K562 (cell line): ENCODE measurements around the gene TPR. TPM values are rescaled to one million over a fixed set of nuclear protein-coding genes. Genes with fewer than 3 reads are reported as not detected.

ENCODE experiments used
- ATAC-seq: fragments of 200-7000 bp; cut with Tn5 transposase; 3 replicates; pipeline ENCODE4 v1.9.1; 2020; ENCODE audit warnings: moderate library complexity
- BruUV-seq: library from RNA; stranded (reverse); fragments of 400-500 nt; replicated peaks from 2 replicates; lab custom pipeline; 2021; lab: Mats Ljungman, UMichigan
- CTCF ChIA-PET: fragments of 300-600 bp; formaldehyde crosslinking; extraction: SDS; loops from one replicate; lab custom pipeline; 2021; ENCODE audit warnings: low intra/inter-chr PET ratio; lab: Yijun Ruan, JAX
- POLR2A ChIA-PET: fragments of 300-600, 350-650 bp; sonication (Branson Sonifier 250); formaldehyde crosslinking; extraction: SDS; loops from one replicate; lab custom pipeline; 2021; ENCODE audit warnings: antibody characterized with exemption, inconsistent platforms; lab: Yijun Ruan, JAX
- DNase-seq, 4 experiments: peaks; one replicate each; pipeline versions ENCODE4 v3.0.0 to v3.0.0-alpha.2; 2011 to 2018; ENCODE audit warnings: low spot score in 3 of 4, mixed read lengths in 3 of 4; ENCODE audit errors: extremely low read depth in 1 of 4
- FAIRE-seq: peaks from 2 replicates; lab custom pipeline; 2011; peaks lifted over from hg19 to GRCh38; lab: Jason Lieb, UNC
- H2AFZ ChIP-seq: 2 replicates; pipeline ENCODE4 v1.6.0; 2011; ENCODE audit warnings: low read depth, low read length, control low read depth, inconsistent platforms
- H3K27ac ChIP-seq: fragments of 200-600 bp; 3 replicates; pipeline ENCODE4 v1.8.0; 2011; ENCODE audit warnings: low read depth, mild to moderate bottlenecking, control low read depth, inconsistent platforms, low read length, moderate library complexity, mixed read lengths; ENCODE audit errors: extremely low read depth
- H3K27me3 ChIP-seq, 2 experiments: fragments of 300-600 bp in 1 of 2; 2 replicates in 1 of 2; 3 replicates in 1 of 2; pipeline versions ENCODE4 v1.6.0 to v1.8.0; 2011; ENCODE audit warnings: inconsistent platforms in 2 of 2, low read length in 2 of 2, mild to moderate bottlenecking in 1 of 2, mixed read lengths in 1 of 2, moderate library complexity in 1 of 2; ENCODE audit not compliant: control insufficient read depth in 2 of 2, insufficient read depth in 2 of 2
- H3K36me3 ChIP-seq: fragments of 300-600 bp; 3 replicates; pipeline ENCODE4 v1.8.0; 2011; ENCODE audit warnings: mild to moderate bottlenecking, low read length, inconsistent platforms; ENCODE audit not compliant: control insufficient read depth, insufficient read depth
- H3K4me1 ChIP-seq, 2 experiments: fragments of 200-600 bp in 1 of 2; replicated peaks in 1 of 2; 2 replicates in 1 of 2; 3 replicates in 1 of 2; pipeline versions ENCODE4 v1.5.1 to v1.8.0; 2011; ENCODE audit warnings: inconsistent platforms in 2 of 2, low read length in 2 of 2, mild to moderate bottlenecking in 1 of 2, mixed read lengths in 1 of 2, moderate library complexity in 1 of 2; ENCODE audit not compliant: control insufficient read depth in 2 of 2, insufficient read depth in 2 of 2
- H3K4me2 ChIP-seq: 2 replicates; pipeline ENCODE4 v1.6.1; 2011; ENCODE audit warnings: low read length, control low read depth, inconsistent platforms, mixed read lengths; ENCODE audit not compliant: insufficient read depth
- H3K4me3 ChIP-seq: fragments of 200-600 bp; sonication (generic), shearing (Covaris generic); 2 replicates; pipeline ENCODE4 v1.5.1; 2016; ENCODE audit warnings: control low read depth, inconsistent platforms
- H3K79me2 ChIP-seq: fragments of 200-600 bp; 3 replicates; pipeline ENCODE4 v1.8.0; 2011; ENCODE audit warnings: low read length, inconsistent platforms; ENCODE audit not compliant: control insufficient read depth, insufficient read depth
- H3K9ac ChIP-seq, 2 experiments: 2 replicates each; pipeline versions ENCODE4 v1.6.0 to v1.6.1; 2011; ENCODE audit warnings: low read depth in 2 of 2, low read length in 2 of 2, control low read depth in 1 of 2, inconsistent platforms in 1 of 2, mild to moderate bottlenecking in 1 of 2, mixed read lengths in 1 of 2; ENCODE audit not compliant: insufficient read depth in 1 of 2
- H3K9me1 ChIP-seq: one replicate; pipeline ENCODE4 v1.6.0; 2011; ENCODE audit warnings: inconsistent platforms, mild to moderate bottlenecking, low read length, moderate library complexity; ENCODE audit not compliant: control insufficient read depth, insufficient read depth
- H3K9me3 ChIP-seq: replicated peaks from 2 replicates; pipeline ENCODE4 v1.5.1; 2011; ENCODE audit warnings: low read depth, low read length, inconsistent platforms; ENCODE audit not compliant: control insufficient read depth, insufficient read depth
- H4K20me1 ChIP-seq: replicated peaks from 2 replicates; pipeline ENCODE4 v1.6.1; 2011; ENCODE audit warnings: low read length, inconsistent platforms, mixed read lengths; ENCODE audit not compliant: control insufficient read depth, insufficient read depth
- CHCHD3 ChIP-seq: fragments of 250-450 bp; sonication (Bioruptor Pico); IDR thresholded peaks from 2 replicates; pipeline ENCODE4 v2.1.2; 2022; ENCODE audit warnings: mild to moderate bottlenecking
- GTF2A2 ChIP-seq: IDR thresholded peaks from 2 replicates; pipeline ENCODE4 v1.6.1; 2016; ENCODE audit warnings: mild to moderate bottlenecking, missing genetic modification characterization, missing compliant biosample characterization
- KAT2B ChIP-seq: IDR thresholded peaks from one replicate; pipeline ENCODE4 v1.6.1; 2012; ENCODE audit warnings: low read depth, mild to moderate bottlenecking, control low read depth, inconsistent platforms, low read length, moderate library complexity
- LEF1 ChIP-seq: fragments of 450-650 bp; IDR thresholded peaks from 2 replicates; pipeline ENCODE4 v1.6.1; 2016; ENCODE audit warnings: mild to moderate bottlenecking
- RFX1 ChIP-seq: fragments of 450-650 bp; IDR thresholded peaks from 2 replicates; pipeline ENCODE4 v1.6.1; 2016; ENCODE audit warnings: mild to moderate bottlenecking, moderate library complexity
- SMAD1 ChIP-seq: fragments of 150-350 bp; IDR thresholded peaks from 2 replicates; pipeline ENCODE4 v1.6.1; 2014; ENCODE audit warnings: low read length, low read depth; ENCODE audit not compliant: partially characterized antibody
- STAT5A ChIP-seq: IDR thresholded peaks from 2 replicates; pipeline ENCODE4 v1.6.1; 2012; ENCODE audit warnings: low read length, inconsistent platforms, borderline replicate concordance
- TBP ChIP-seq: optimal IDR thresholded peaks from 2 replicates; pipeline ENCODE3; 2011; ENCODE audit warnings: low read depth, low read length, improper control_type of control experiment
- ZBTB17 ChIP-seq: fragments of 450-650 bp; formaldehyde crosslinking; IDR thresholded peaks from 2 replicates; pipeline ENCODE4 v1.4.0; 2020; ENCODE audit warnings: mild to moderate bottlenecking
- ZNF274 ChIP-seq: IDR thresholded peaks from 2 replicates; pipeline ENCODE4 v1.6.1; 2011; ENCODE audit warnings: low read depth, mild to moderate bottlenecking, low read length, moderate library complexity, borderline replicate concordance
- ZNF41 ChIP-seq: fragments of 250-450 bp; sonication (Bioruptor Pico); conservative IDR thresholded peaks from 2 replicates; pipeline ENCODE4 v1.4.0; 2020; ENCODE audit warnings: mild to moderate bottlenecking
- ZNF76 ChIP-seq: fragments of 250-450 bp; sonication (Bioruptor Pico); IDR thresholded peaks from 2 replicates; pipeline ENCODE4 v1.4.0; 2020; ENCODE audit warnings: mild to moderate bottlenecking, moderate library complexity, borderline replicate concordance
- ZNF780A ChIP-seq: fragments of 250-450 bp; sonication (Bioruptor Pico); IDR thresholded peaks from 2 replicates; pipeline ENCODE4 v1.5.0; 2021; ENCODE audit warnings: mild to moderate bottlenecking
- ZNF79 ChIP-seq: fragments of 250-450 bp; sonication (Bioruptor Pico); IDR thresholded peaks from 2 replicates; pipeline ENCODE4 v1.4.0; 2020; ENCODE audit warnings: low read depth, mild to moderate bottlenecking, moderate library complexity
- in situ Hi-C: fragments of 300-500 bp; cut with MboI; formaldehyde crosslinking; loops from 4 replicates; pipeline ENCODE4 v1.15.0; 2018; ENCODE audit warnings: inconsistent platforms, mixed read lengths
- intact Hi-C: fragments of 100-400 bp; cut with micrococcal nuclease; formaldehyde crosslinking; loops from 2 replicates; pipeline ENCODE4 v1.14.2; 2022
- polyA plus RNA-seq, 8 experiments: library from polyadenylated mRNA; depleted of rRNA in 4 of 8; stranded (reverse) in 5 of 8; unstranded in 3 of 8; fragments of >200 nt; fragmentation: Nextera tagmentation in 2 of 8; fragmentation: Illumina TruSeq in 1 of 8; extraction: Ambion mirVana in 2 of 8; extraction: Trizol in 1 of 8; gene quantifications; 2 replicates each; pipeline versions ENCODE4 v1.2.1 to v1.2.3, GENCODE V29; 2011 to 2014; ENCODE audit warnings: inconsistent platforms in 1 of 8, missing spikeins in 1 of 8
- total RNA-seq, 7 experiments: library from RNA; depleted of rRNA in 6 of 7; stranded (reverse); fragments of >200 nt in 6 of 7; fragmentation: Illumina TruSeq in 2 of 7; extraction: Trizol in 2 of 7; gene quantifications; 2 replicates each; pipeline versions ENCODE4 v1.2.1 to v1.2.3, GENCODE V29; 2011 to 2021; ENCODE audit warnings: low replicate concordance in 1 of 7
- TF ChIP-seq, protein P1 (sequence below): fragments of 250-450 bp; sonication (Bioruptor Pico); IDR thresholded peaks from 2 replicates; pipeline ENCODE4 v1.4.0; 2020; ENCODE audit warnings: mild to moderate bottlenecking, moderate library complexity
- TF ChIP-seq, protein P2 (sequence below), 2 experiments: fragments of 200-800 bp in 1 of 2; sonication (Bioruptor generic) in 1 of 2; sonication (generic) in 1 of 2; formaldehyde crosslinking in 1 of 2; IDR thresholded peaks in 1 of 2; conservative IDR thresholded peaks in 1 of 2; 2 replicates each; pipeline versions ENCODE4 v1.5.0 to v1.6.1; 2016 to 2020; ENCODE audit warnings: missing compliant biosample characterization in 1 of 2, missing genetic modification characterization in 1 of 2, missing genetic modification reagents in 1 of 2

The TPR gene
- total and polyA plus RNA-seq, 9 of the 15 experiments (the other 6 are each of a cell fraction or from before 2014, with no cell fraction given) = 48.5 to 167 (median 138) TPM

DNA sequence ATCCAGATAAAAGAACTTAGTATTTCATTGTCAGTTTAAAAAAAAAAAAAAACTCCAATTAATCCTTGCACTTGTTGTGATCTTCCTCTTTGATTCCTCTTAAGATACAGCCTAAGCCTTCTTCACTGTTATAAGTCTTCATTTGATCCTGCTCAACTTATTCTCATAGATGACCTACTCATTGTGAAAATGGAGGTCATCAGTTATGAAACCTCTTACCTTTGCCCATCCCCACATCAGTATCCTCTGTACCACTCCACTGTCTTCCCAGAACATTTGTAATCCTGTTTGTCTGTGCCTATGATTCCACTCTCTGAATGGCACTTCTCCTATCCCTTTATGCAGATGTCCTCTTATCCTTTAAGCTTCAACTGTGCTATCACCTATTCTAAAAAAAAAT, 28.6 kb upstream of the TPR start:
- no peak for FAIRE-seq
- POLR2A ChIA-PET = interaction anchor here (0.8 to 1.5 kb wide), 3 partner anchors 8 to 29 kb away, joined by 3 to 6 read pairs (median 4); partner anchors contain the start of gene TPR
- TF ChIP-seq RFX1 = no peak
- TF ChIP-seq ZNF41 (CRISPR knock-in tag) = no peak
- TF ChIP-seq CHCHD3 (CRISPR knock-in tag) = no peak
- TF ChIP-seq, protein P1, sequence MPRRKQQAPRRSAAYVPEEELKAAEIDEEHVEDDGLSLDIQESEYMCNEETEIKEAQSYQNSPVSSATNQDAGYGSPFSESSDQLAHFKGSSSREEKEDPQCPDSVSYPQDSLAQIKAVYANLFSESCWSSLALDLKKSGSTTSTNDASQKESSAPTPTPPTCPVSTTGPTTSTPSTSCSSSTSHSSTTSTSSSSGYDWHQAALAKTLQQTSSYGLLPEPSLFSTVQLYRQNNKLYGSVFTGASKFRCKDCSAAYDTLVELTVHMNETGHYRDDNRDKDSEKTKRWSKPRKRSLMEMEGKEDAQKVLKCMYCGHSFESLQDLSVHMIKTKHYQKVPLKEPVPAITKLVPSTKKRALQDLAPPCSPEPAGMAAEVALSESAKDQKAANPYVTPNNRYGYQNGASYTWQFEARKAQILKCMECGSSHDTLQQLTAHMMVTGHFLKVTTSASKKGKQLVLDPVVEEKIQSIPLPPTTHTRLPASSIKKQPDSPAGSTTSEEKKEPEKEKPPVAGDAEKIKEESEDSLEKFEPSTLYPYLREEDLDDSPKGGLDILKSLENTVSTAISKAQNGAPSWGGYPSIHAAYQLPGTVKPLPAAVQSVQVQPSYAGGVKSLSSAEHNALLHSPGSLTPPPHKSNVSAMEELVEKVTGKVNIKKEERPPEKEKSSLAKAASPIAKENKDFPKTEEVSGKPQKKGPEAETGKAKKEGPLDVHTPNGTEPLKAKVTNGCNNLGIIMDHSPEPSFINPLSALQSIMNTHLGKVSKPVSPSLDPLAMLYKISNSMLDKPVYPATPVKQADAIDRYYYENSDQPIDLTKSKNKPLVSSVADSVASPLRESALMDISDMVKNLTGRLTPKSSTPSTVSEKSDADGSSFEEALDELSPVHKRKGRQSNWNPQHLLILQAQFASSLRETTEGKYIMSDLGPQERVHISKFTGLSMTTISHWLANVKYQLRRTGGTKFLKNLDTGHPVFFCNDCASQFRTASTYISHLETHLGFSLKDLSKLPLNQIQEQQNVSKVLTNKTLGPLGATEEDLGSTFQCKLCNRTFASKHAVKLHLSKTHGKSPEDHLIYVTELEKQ = no peak
- TF ChIP-seq, protein P2, sequence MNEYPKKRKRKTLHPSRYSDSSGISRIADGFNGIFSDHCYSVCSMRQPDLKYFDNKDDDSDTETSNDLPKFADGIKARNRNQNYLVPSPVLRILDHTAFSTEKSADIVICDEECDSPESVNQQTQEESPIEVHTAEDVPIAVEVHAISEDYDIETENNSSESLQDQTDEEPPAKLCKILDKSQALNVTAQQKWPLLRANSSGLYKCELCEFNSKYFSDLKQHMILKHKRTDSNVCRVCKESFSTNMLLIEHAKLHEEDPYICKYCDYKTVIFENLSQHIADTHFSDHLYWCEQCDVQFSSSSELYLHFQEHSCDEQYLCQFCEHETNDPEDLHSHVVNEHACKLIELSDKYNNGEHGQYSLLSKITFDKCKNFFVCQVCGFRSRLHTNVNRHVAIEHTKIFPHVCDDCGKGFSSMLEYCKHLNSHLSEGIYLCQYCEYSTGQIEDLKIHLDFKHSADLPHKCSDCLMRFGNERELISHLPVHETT (CRISPR knock-in tag; conservative IDR thresholded peaks at IDR 0.05 in 1 of 2, IDR thresholded peaks at IDR 0.05 in 1 of 2) = no peak
- no peak for TF ChIP-seq LEF1
- no peak for TF ChIP-seq ZNF76 (CRISPR knock-in tag)
- no peak for TF ChIP-seq ZNF274
- TF ChIP-seq ZNF780A (CRISPR knock-in tag) = no peak
- TF ChIP-seq TBP = no peak
- no peak for TF ChIP-seq KAT2B
- TF ChIP-seq SMAD1 = no peak
- no peak for TF ChIP-seq ZNF79 (CRISPR knock-in tag)
- no peak for TF ChIP-seq STAT5A
- TF ChIP-seq ZBTB17 (CRISPR knock-in tag) = no peak
- TF ChIP-seq GTF2A2 (tag) = no peak
- in situ Hi-C loops = no loop called here
- intact Hi-C loops = loop anchor here (1.0 to 5.0 kb wide), 2 partner anchors 583 to 1444 kb away; no protein-coding TSS in a partner anchor
- no TSS peak for BruUV-seq
- Histone ChIP-seq H3K36me3 (peaks cover 81% of the 10 kb centered on the region; the same call in 2 of the 3 replicates), H3K27ac (no peak overlapping the region), H3K4me2 (no peak overlapping the region), H3K4me3 (no peak overlapping the region), H4K20me1 (no peaks in the 10 kb centered on the region), H3K79me2 (0 out of 3 replicates have a peak, but pooled peaks cover 3% of the 10 kb centered on the region), H2AFZ (no peak overlapping the region), H3K9me1 (no peaks in the 10 kb centered on the region), H3K9me3 (no peaks in the 10 kb centered on the region), H3K9ac (no peak overlapping the region), H3K4me1 (no peaks in the 10 kb centered on the region; a peak in 1 of 5 replicates), H3K27me3 (no peaks in the 10 kb centered on the region)
- CTCF ChIA-PET = no interaction called here
- no peak for DNase-seq
- peak; percentile 14; the same call in 2 of the 3 replicates for ATAC-seq
